DMS 273 (cell line): Measurements from ENCODE around the gene MGAT4B.

Experiments
- DNase-seq: peaks from one replicate; lab custom pipeline; 2025; ENCODE audit not compliant: unreplicated experiment; lab: John Stamatoyannopoulos, UW

The MGAT4B gene

GRCh38 chr5:179773686-179774040 is 33.0 kb downstream of the MGAT4B start:
- DNase-seq, result no peak

- no peak for DNase-seq
Measured at GRCh38 chr5:179772351-179772750, 34.3 kb downstream of the MGAT4B start.

DNA sequence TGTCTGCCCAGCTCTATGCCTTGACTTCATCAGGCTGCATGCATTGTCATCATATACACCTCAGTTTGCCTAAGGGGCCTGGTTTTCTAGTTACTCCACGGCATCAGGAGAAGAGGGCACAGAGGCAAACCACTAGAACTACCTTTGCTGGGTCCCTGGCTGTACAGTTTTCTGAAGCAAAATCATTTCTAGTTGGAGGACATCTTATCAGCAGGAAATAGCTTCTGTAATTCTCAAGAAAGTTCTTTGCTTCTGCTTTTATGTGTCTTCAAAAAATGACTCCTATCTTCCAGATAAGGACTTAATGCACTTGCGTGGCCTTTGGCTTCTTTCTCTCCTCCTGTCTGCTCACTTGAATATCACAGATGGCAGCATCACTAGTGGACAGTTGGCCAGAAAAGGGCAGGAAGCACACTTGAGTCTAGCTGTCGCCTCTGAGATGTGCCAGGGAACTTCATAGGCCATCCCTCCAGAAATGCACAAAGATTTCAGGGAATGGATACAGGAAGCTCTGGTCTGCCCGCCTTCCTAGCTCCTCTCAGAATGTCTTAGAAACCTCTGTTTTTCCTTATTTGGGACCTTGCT is 35.3 kb downstream of the MGAT4B start:
- no peak for DNase-seq

GRCh38 chr5:179769796-179770195 is 36.9 kb downstream of the MGAT4B start:
- no peak for DNase-seq

GRCh38 chr5:179769271-179769670 is 37.4 kb downstream of the MGAT4B start:
- no peak for DNase-seq

GRCh38 chr5:179768326-179769085 is 38.2 kb downstream of the MGAT4B start:
- DNase-seq, result no peak

DNA sequence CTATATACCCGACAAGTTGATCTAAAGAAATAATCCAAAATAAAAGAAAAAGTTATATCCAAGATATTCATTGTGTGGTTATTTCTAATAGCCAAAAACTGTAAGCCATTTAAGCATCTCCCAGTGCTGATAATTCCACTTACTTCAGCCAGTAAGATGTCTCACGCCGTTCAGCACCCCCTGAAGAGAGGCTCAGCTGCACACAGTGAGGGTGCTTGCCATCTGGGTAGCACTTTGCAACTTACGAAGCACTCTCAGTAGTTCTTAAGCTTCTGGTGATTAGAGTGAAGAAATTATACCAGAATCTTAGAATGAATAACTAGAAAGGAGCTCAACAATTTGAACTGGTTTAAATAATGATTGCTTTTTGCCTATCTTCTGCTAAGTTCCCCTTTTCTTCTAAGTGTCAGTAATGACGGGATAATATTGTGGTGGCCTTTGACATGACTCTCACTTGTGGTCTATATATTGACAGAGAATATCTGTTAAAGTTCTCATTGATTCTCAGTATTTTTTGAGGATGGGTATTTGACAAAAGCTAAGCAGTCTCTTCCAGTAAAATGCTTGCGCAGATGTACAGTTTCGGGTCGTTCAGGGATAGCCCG is 39.1 kb downstream of the MGAT4B start:
- no peak for DNase-seq

GRCh38 chr5:179766726-179767455 is 39.8 kb downstream of the MGAT4B start:
- DNase-seq, result no peak

DNA sequence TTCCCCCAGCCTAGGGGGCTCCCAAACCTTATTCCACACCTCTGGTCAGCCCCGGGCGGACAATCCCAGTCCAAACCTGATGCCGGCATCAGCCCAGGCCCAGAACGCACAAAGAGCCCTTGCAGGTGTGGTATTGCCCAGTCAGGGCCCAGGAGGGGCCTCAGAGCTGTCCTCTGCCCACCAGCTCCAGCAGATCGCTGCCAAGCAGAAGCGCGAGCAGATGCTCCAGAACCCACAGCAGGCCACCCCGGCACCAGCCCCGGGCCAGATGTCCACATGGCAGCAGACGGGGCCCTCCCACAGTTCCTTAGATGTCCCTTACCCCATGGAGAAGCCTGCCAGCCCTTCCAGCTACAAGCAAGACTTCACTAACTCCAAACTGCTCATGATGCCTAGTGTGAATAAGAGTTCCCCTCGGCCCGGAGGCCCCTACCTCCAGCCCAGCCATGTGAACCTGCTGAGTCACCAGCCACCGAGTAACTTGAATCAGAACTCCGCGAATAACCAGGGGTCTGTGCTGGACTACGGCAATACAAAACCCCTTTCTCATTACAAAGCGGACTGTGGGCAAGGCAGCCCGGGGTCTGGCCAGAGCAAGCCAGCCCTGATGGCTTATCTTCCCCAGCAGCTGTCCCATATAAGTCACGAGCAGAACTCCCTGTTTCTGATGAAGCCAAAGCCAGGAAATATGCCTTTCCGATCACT is 40.5 kb downstream of the MGAT4B start:
- peak; percentile 78 for DNase-seq

DNA sequence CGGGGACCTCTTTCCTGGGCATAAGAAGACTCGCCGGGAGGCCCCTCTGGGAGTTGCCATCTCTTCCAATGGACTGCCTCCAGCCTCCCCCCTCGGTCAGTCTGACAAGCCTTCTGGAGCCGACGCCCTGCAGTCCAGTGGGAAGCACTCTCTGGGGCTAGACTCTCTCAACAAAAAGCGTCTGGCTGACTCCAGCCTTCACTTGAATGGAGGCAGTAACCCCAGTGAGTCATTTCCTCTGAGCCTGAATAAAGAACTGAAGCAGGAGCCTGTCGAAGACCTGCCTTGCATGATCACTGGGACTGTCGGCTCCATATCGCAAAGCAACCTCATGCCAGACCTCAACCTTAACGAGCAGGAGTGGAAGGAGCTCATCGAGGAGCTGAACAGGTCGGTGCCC is 41.3 kb downstream of the MGAT4B start:
- no peak for DNase-seq

GRCh38 chr5:179764056-179764455 is 42.6 kb downstream of the MGAT4B start:
- no peak for DNase-seq

DNA sequence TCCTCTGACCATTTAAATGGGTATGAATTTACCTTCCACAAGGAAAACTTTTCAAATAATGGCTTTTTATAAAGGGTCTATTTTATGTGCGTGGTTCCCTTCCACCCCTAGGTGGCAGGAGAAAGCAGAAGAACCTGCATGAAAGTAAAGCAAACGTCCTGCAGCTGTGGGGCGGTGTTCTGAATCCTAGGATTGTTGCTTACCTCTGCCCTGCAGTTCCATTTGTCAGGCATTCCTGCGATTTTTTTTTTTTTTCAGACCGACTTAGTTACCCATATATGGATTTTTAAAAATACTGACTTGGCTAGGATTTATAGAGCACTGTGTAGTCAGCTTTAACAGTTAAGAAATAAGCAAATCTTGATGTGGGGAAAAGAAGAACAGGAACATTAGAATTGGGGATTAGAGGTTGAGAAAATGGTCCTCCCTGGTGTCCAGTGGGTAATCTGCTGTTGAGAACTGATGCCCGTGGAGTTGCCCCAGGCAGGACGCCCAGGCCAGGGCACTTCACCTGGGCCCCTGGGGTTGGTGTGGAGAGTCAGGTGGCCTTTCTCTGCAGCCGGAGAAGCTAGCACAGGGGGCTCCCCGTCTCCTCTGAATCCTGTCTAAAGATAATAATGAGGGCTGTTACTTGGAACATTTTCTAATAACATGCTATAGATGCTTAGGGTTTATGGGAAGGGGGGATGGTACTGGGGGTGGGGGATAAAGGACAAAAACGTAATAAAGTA is 43.3 kb downstream of the MGAT4B start:
- DNase-seq, result peak; percentile 82

DNA sequence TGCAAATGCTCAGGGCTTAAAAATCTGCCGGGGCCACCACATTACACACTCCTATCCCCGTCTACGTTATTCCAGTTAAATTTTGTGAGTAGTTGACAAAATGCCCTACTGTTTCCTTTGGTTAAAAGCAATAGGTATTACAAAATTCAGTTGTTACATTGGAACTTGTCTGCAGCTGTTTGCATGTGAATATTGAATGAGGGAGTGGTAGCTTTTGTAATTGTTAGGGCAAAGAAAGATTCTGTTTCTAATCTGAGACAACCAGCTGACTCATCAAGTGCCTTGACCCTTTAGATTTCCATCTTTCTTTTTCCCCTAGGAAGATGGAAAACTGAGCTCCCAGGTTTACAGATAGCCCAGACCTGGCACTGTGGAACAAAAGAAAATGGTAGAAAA is 43.9 kb downstream of the MGAT4B start:
- DNase-seq, result peak; percentile 52

DNA sequence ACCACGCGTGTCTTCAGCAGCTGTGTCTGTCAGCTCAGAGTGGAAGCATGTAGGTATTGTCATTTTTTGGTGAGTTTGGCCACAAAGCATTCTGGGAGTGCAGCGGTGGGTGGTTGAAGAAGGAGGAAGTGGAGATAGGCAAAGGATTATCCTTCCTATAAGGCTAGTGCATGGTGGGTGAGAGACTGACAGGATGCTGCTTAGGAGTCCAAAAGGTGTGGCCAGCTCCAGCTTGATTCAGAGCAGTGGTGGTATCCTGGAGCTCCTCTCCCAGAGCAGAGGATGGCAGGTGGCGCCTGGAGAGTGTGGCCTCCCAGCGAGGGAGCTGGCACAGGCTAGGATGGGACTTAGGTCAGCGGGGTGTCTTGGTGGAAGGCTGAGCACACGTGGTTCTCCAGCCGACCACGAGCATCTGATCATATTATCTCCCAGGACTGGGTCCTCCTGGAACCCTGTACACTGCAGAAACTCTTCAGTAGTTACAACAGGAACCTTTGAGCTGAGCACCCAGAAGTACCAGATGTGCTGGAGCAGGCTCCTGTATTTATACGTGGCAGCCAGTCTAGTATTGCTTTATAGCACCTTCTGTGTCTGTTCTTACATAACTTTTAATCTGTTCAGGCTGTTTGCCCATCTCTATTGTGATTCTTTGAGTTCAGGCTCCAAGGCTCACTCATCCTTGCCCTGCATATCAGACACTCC is 44.4 kb downstream of the MGAT4B start:
- DNase-seq, result peak; percentile 87

GRCh38 chr5:179759581-179760551 is 46.8 kb downstream of the MGAT4B start:
- DNase-seq, result no peak

- DNase-seq, result no peak
Measured at GRCh38 chr5:179758955-179759354, 47.7 kb downstream of the MGAT4B start.

GRCh38 chr5:179755022-179755421 is 51.6 kb downstream of the MGAT4B start:
- no peak for DNase-seq

GRCh38 chr5:179753971-179754370 is 52.7 kb downstream of the MGAT4B start:
- no peak for DNase-seq
